H54 (cell line): ENCODE data around the gene GGPS1.
A peak's percentile ranks its signal among the peaks of the same experiment; 100 is the strongest.
"Not testable (repeated sequence)": the region's sequence is repeated elsewhere in the genome, so short reads cannot be mapped to it uniquely, and the experiment has no call there.

Source experiments
- DNase-seq: peaks from one replicate; pipeline ENCODE4 v3.0.0; 2011; ENCODE audit warnings: low spot score, mixed read lengths; ENCODE audit not compliant: insufficient read length
- FAIRE-seq: peaks from 3 replicates; lab custom pipeline; 2011; peaks lifted over from hg19 to GRCh38; lab: Jason Lieb, UNC
- POLR2A ChIP-seq: IDR thresholded peaks from 2 replicates; pipeline ENCODE4 v1.6.1; 2011; ENCODE audit warnings: low read depth, mild to moderate bottlenecking, low read length

The GGPS1 gene

DNA sequence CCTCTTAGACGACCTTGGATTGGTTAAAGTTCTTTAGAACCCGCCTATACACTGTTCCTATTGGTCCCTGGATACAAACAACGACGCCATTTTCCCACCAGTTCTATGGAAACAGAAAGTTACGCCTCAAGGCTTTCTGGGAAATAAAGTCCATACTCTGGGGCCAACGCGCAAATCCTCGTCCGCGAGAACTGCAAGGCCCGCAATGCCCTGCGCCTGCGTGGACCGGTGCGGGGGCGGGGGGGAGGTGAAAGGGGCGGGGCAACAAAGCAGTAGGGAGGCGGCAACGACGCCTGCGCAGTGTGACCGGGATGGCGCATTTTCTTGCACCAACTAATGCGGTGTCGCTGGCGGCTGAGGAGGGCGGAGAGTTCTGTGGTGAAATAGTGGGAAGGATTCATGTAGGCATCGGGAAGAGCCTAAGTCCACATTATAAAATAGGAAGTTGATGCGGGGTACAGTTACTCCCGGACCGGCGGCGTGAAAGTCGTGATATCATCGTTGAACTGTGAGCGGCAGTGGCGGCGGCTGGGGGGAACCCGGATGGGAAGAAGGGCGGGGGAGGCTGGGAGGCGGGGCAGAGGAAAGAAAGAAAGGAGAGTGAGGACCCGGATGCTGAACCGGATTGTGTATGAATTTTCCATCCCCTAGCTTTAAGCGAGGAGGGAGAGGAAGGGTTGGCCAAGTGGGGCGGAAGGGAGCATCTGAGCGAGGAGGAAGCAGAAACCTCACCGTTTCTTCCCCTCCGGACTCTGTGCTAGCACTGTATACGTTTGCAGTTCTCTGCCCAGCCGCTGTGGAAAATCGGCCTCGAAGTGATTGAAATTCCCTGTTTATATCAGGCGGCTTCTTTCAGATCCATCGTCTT lies at the start of gene GGPS1:
GGPS1 (plus strand) TSS at position 300 of the 868 bp plus-strand sequence. CDS start 6,695 bp downstream, outside the sequence.
- FAIRE-seq (peak; percentile 82), DNase-seq (peak; percentile 83)
- TF ChIP-seq POLR2A, result peak; percentile 93

DNA sequence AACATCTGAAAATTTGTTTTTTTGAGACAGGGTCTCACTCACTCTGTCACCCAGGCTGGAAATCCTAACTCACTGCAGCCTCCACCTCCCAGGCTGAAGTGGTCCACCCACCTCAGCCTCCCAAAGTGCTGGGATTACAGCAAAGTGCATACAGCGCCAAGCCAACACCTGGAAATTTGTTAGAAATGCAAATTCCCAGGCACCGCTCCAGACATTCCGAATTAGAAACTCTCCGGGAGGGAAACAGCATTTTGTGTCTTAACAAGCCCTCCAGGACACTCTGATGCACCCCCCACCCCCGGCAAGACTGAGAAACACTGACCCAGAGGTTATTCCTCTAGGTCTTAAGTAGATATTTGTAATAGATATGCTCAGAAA lies 49.5 kb upstream of the GGPS1 start:
- TF ChIP-seq POLR2A, result no peak
- DNase-seq (no peak), FAIRE-seq (no peak)

DNA sequence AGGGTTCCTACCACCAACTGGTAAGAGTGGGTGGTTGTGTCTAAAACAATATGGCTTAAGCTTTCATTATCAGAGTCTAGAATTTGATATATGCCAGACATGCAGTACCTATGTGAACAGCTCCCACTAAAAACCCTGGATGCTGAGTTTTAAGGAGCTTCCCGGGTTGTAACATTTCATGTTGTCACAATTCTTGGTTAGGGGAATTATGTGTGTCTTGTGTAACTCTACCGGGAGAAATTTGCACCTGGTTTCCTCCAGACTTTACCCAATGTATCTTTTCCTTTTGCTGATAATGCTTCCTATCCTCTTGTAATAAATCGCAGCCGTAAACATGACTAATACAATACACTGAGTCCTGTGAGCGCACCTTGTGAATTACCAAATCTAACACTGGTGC lies 48.7 kb upstream of the GGPS1 start:
- TF ChIP-seq POLR2A, result no peak
- DNase-seq (no peak), FAIRE-seq (no peak)

DNA sequence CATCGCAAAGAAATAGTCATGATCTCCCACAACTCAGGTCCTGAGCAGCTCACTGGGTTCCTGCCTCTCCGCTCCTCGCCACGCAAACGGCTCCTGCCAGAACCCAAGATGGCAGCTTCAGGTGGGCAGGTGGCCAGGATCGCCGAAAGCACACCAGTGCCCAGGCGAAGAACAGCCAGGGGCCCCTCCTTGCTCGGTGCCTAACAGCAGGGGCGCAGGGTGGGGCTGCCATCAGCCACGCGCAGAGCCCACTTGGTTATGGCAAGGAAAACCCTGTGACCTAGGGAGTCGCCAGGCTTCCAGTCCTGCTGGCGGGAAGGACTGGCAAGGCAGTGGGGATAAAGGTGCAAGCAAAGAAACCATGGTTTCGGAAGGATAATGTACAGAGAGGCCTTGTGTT lies 47.9 kb upstream of the GGPS1 start:
- DNase-seq, result no peak
- no peak for TF ChIP-seq POLR2A
- no peak for FAIRE-seq

DNA sequence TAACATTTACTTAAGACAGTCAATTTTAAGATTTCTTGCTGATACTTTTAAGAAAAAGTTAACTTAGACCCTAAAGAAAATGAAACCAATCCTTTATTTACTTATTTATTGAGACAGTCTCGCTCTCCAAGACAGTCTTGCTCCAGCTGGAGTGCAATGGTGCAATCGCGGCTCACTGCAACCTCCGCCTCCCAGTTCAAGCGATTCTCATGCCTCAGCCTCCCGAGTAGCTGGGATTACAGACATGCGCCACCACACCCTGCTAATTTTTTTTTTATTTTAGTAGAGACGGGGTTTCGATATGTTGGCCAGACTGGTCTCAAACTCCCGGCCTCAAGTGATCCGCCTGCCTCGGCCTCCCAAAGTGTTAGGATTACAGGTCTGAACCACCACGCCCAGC lies 44.7 kb upstream of the GGPS1 start:
- not testable (repeated sequence) for DNase-seq, FAIRE-seq

DNA sequence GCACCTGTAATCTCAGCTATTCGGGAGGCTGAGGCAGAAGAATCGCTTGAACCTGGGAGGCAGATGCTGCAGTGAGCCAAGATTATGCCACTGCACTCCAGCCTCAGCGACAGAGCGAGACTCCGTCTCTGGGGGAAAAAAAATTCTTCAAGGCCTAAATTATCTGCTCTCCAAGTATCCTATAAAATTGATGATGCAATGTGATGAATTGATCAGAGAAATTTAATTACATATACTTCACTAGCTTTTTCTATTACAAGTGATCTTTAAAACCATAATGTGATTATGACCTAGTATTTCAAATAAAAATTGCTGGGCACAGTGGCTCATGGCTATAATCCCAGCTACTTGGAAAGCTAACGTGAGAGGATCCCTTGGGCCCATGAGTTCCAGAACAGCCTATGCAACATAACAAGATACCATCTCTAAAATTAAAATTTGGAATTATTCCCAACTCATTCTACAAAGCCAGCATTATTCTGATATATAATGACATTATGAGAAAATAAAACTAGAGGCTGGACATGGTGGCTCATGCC lies 44.1 kb upstream of the GGPS1 start:
- FAIRE-seq (no peak), DNase-seq (no peak)
- TF ChIP-seq POLR2A, result no peak

DNA sequence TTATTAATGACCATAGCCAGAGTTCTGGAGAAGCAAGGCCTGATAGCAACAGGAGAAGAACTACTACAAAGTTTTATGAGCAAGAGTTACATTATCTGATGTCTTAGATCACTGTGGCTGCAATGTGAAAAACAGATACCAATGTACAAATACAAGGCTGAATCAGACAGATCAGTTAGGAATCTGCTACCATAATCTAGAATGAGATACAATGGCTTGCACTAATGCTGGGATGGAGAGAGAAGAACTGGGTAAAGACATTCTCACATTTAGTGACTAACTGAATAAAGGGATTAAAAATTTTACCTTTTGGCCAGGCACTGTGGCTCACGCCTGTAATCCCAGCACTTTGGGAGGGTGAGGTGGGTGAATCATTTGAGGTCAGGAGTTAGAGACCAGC lies 41.7 kb upstream of the GGPS1 start:
- DNase-seq (no peak), FAIRE-seq (no peak)
- TF ChIP-seq POLR2A, result no peak

DNA sequence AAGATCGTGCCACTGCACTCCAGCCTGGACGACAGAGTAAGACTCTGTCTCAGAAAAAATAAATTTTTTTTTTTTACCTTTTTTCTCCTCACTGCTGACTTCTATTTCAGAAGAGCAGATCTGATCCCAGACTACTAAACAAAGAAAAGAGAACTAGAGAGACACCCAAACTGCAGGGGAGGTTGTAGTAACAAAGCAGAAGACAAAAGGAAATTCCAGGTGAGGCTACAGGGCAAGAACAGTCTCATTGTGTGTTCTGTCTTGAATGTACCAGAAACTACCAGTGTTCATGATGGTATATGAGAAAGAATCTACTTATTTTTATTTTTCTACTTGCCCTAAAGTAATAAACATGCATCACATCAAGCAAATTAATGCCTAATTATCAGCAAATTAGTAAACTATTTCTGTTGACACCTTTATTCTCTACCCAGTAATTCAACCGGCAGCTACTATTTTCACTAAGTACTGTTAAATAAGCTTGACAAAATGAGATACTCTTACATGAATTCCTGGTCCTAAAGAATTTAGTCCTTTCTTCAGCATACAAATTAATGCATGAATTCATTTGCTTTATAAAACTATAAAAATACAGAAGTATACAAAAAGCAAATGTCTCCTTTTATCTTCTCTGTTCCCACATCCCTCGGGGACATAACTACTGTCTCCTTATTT lies 41.0 kb upstream of the GGPS1 start:
- DNase-seq (no peak), FAIRE-seq (no peak)
- TF ChIP-seq POLR2A, result no peak

DNA sequence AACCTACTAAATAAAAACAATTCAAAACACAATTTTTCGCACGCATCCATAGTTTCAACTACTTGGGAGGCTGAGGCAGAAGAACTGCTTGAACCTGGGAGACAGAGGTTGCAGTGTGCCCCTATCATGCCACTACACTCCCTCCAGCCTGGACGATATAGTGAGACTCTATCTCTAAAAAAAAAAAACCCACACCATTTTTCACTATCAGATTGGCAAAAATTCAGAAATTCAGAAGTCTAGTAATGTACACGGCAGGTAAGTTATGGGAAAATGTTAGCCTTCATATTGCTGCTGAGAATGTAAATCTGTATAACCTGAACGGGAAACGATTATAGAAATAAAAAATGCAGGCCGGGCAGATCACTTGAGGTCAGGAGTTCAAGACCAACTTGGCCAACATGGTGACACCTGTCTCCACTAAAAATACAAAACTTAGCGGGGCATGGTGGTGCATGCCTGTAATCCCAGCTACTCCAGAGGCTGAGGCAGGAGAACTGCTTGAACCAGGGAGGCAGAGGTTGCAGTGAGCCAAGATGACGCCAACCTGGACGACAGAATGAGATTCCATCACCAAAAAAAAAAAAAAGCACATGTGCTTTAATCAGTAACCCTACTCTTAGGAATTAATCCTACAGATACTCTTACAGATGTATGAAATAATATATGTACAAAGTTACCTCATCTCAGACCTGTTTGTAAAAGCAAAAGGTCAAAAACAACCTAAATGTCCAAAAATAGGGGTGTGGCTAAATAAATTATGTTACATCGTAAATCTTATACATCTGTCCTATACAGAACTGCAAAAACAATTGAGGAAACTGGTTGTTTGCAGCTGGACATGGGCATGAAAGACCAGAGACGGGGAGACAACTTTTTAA lies 38.3 kb upstream of the GGPS1 start:
- FAIRE-seq, result no peak
- no peak for DNase-seq
- no peak for TF ChIP-seq POLR2A

DNA sequence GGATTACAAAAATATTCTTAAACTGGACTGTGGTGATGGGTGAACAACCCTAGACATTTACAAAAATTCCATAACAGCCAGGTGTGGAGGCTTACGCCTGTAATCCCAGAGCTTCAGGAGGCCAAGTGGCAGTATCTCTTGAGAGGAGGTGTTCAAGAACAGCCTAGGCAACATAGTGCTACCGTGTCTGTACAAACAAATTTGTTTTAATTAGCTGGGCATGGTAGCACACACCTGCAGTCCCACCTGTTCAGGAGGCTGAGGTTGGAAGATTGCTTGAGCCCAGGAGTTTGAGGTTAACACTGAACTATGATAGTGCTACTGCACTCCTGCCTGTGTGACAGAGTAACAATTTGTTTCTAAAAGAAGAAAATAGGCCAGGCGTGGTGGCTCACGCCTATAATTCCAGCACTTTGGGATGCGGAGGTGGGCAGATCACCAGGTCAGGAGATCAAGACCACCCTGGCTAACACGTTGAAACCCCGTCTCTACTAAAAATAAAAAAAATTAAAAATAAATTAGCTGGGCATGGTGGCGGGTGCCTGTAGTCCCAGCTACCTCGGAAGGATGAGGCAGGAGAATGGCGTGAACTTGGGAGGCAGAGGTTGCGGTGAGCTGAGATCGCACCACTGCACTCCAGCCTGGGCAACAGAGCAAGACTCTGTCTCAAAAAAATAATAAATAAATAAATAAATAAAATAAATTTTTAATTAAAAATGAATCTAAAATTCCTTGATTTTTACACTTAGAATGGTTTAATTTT lies 37.4 kb upstream of the GGPS1 start:
- DNase-seq, result no peak
- TF ChIP-seq POLR2A, result no peak
- FAIRE-seq, result no peak

DNA sequence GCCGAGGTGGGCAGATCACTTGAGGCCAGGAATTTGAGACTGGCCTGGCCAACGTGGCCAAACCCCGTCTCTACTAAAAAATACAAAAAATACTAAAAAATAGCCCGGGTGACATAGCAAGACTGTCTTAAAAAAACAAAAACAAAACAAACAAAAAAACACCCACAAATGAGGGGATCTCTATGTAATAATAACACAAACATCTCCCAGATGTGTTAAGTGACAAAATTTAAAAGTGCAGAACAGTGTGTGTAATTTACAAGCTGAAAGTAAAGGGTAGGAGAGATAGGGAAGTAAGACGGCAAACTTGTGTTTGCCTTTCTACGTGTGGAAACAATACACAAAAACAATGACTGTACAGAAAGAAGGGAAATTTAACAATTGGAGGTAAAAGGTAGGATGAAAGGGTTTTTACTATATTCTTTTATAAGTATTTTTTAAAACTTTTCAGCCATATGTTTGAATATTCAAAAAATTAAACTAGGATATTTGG lies 36.7 kb upstream of the GGPS1 start:
- no peak for TF ChIP-seq POLR2A
- DNase-seq, result no peak
- no peak for FAIRE-seq

DNA sequence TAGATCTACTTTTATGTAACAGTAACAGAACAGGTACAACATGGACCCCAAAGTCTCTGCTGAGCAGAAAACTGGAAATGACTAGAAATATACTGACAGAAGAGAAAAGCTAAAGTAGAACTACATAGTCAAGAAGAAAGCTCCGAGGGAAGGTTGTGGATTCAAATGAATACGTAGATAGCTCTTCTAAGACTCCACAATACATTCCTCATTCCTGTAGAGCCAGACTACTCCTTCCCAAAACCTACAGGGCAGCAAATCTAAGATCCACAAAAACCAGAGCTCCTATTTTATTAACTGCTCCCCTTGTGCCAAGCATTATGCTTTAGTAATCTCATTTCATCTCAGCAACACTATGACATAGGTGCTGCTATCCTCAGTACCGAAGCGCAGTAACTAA lies 35.6 kb upstream of the GGPS1 start:
- DNase-seq (no peak), FAIRE-seq (no peak)
- no peak for TF ChIP-seq POLR2A
